Left lobe of liver (tissue), 2 donors: Measurements from ENCODE around the gene NCAM1. TPM values are rescaled to one million over a fixed set of nuclear protein-coding genes. Genes with fewer than 3 reads are reported as not detected.

Experiments
- ATAC-seq: fragments of 200-7000 bp; cut with Tn5 transposase; one replicate; pipeline ENCODE4 v1.9.1; 2020; ENCODE audit warnings: mild to moderate bottlenecking, moderate library complexity
- DNase-seq: peaks from one replicate; pipeline ENCODE4 v3.0.0-alpha.2; 2020; ENCODE audit warnings: low spot score
- total RNA-seq: library from RNA; stranded (reverse); gene quantifications from one replicate; pipeline ENCODE4 v1.2.1, GENCODE V29; 2021
- donor health status: DM: no; HTN: no; CAD: no; lungs with moderate emphysema.
- donor health status: DM: no; HTN: yes; CAD: no.

The NCAM1 gene
- total RNA-seq, 1 donor from 2014 or later, result 2.8 TPM

- ATAC-seq (no peak), DNase-seq (no peak)
Measured at GRCh38 chr11:113121746-113122145, 160.5 kb downstream of the NCAM1 start.

GRCh38 chr11:113124006-113124405 lies 162.8 kb downstream of the NCAM1 start:
- ATAC-seq (no peak), DNase-seq (no peak)

GRCh38 chr11:113124578-113124977 lies 163.4 kb downstream of the NCAM1 start:
- no peak for DNase-seq
- no peak for ATAC-seq

GRCh38 chr11:113129261-113129992 lies 168.2 kb downstream of the NCAM1 start:
- DNase-seq, result no peak
- no peak for ATAC-seq

- DNase-seq (no peak), ATAC-seq (no peak)
Measured at GRCh38 chr11:113131036-113131775, 170.0 kb downstream of the NCAM1 start.

GRCh38 chr11:113133071-113133470 lies 171.9 kb downstream of the NCAM1 start:
- no peak for ATAC-seq
- DNase-seq, result no peak

GRCh38 chr11:113134626-113135025 lies 173.4 kb downstream of the NCAM1 start:
- ATAC-seq (no peak), DNase-seq (no peak)

- DNase-seq (no peak), ATAC-seq (no peak)
Measured at GRCh38 chr11:113137713-113138529, 176.7 kb downstream of the NCAM1 start.

GRCh38 chr11:113138731-113139130 lies 177.5 kb downstream of the NCAM1 start:
- ATAC-seq, result no peak
- DNase-seq, result no peak

GRCh38 chr11:113141010-113141409 lies 179.8 kb downstream of the NCAM1 start:
- ATAC-seq (no peak), DNase-seq (no peak)

GRCh38 chr11:113142508-113142907 lies 181.3 kb downstream of the NCAM1 start:
- no peak for ATAC-seq
- DNase-seq, result no peak

GRCh38 chr11:113147249-113147648 lies 186.0 kb downstream of the NCAM1 start:
- ATAC-seq, result no peak
- no peak for DNase-seq

- no peak for ATAC-seq
- no peak for DNase-seq
Measured at GRCh38 chr11:113148076-113148475, 186.9 kb downstream of the NCAM1 start.

- ATAC-seq (no peak), DNase-seq (no peak)
Measured at GRCh38 chr11:113148652-113149051, 187.4 kb downstream of the NCAM1 start.

GRCh38 chr11:113151521-113151920 lies 190.3 kb downstream of the NCAM1 start:
- DNase-seq (no peak), ATAC-seq (no peak)

- DNase-seq (no peak), ATAC-seq (no peak)
Measured at GRCh38 chr11:113152500-113152899, 191.3 kb downstream of the NCAM1 start.

- ATAC-seq (no peak), DNase-seq (no peak)
Measured at GRCh38 chr11:113153847-113154246, 192.6 kb downstream of the NCAM1 start.

GRCh38 chr11:113159988-113160807 lies 199.0 kb downstream of the NCAM1 start:
- no peak for ATAC-seq
- DNase-seq, result no peak

GRCh38 chr11:113160808-113161124 lies 199.5 kb downstream of the NCAM1 start:
- DNase-seq (no peak), ATAC-seq (no peak)

- no peak for DNase-seq
Measured at GRCh38 chr11:113161711-113162591, 200.7 kb downstream of the NCAM1 start.

More at GRCh38 chr11:113161711-113162591, 200.7 kb downstream of the NCAM1 start:
- peak; percentile 43 for ATAC-seq
